Loucy (cell line): ENCODE measurements around the gene OCSTAMP.
A peak's percentile ranks its signal among the peaks of the same experiment; 100 is the strongest.

Experiments used
- CTCF ChIP-seq: fragments of 200-600 bp; sonication (generic); conservative IDR thresholded peaks from 2 replicates; pipeline ENCODE4 v1.5.1; 2014; ENCODE audit warnings: mild to moderate bottlenecking, antibody characterized with exemption, low read length
- EZH2phosphoT487 ChIP-seq: fragments of 200-600 bp; IDR thresholded peaks from 2 replicates; pipeline ENCODE4 v1.6.1; 2018; ENCODE audit warnings: antibody characterized with exemption, mild to moderate bottlenecking, moderate library complexity, borderline replicate concordance

- peak; percentile 85 for TF ChIP-seq CTCF
- no peak for TF ChIP-seq EZH2phosphoT487
Observed at GRCh38 chr20:46562373-46563169, 12.1 kb upstream of the OCSTAMP start.
